HepG2 (cell line): ENCODE measurements around the gene SIRPA. TPM values are rescaled to one million over a fixed set of nuclear protein-coding genes. Genes with fewer than 3 reads are reported as not detected.
A peak's percentile ranks its signal among the peaks of the same experiment; 100 is the strongest.

Experiments
- AHDC1 ChIP-seq: sonication (generic); formaldehyde crosslinking; IDR thresholded peaks from 2 replicates; pipeline ENCODE4 v1.5.1; 2020; ENCODE audit warnings: mild to moderate bottlenecking, missing genetic modification reagents, borderline replicate concordance
- CC2D1A ChIP-seq: sonication (generic); formaldehyde crosslinking; IDR thresholded peaks from 2 replicates; pipeline ENCODE4 v1.8.1; 2023; ENCODE audit warnings: mild to moderate bottlenecking, missing genetic modification reagents
- GLI4 ChIP-seq: sonication (generic); formaldehyde crosslinking; IDR thresholded peaks from 2 replicates; pipeline ENCODE4 v1.5.1; 2020; ENCODE audit warnings: missing genetic modification reagents, mild to moderate bottlenecking, moderate library complexity, borderline replicate concordance
- HIVEP1 ChIP-seq: sonication (generic); formaldehyde crosslinking; IDR thresholded peaks from 2 replicates; pipeline ENCODE4 v1.4.0; 2020; ENCODE audit warnings: mild to moderate bottlenecking, missing genetic modification reagents
- HNF1B ChIP-seq: sonication (generic); formaldehyde crosslinking; IDR thresholded peaks from 2 replicates; pipeline ENCODE4 v1.5.1; 2020; ENCODE audit warnings: mild to moderate bottlenecking, moderate library complexity, missing genetic modification reagents
- HNF4A ChIP-seq: sonication (generic); formaldehyde crosslinking; IDR thresholded peaks from 2 replicates; pipeline ENCODE4 v1.4.0; 2020; ENCODE audit warnings: missing genetic modification reagents
- MIER2 ChIP-seq: IDR thresholded peaks from 2 replicates; pipeline ENCODE4 v1.6.1; 2016; ENCODE audit warnings: missing biosample characterization, missing genetic modification reagents
- MYPOP ChIP-seq: sonication (generic); formaldehyde crosslinking; IDR thresholded peaks from 2 replicates; pipeline ENCODE4 v1.8.1; 2023; ENCODE audit warnings: mild to moderate bottlenecking, moderate library complexity, missing genetic modification reagents
- PATZ1 ChIP-seq: sonication (generic); formaldehyde crosslinking; IDR thresholded peaks from 2 replicates; pipeline ENCODE4 v1.4.0; 2020; ENCODE audit warnings: missing genetic modification reagents
- PCBP2 ChIP-seq: fragments of 200-400 bp; formaldehyde crosslinking; optimal IDR thresholded peaks from 2 replicates; pipeline ENCODE3; 2018; ENCODE audit warnings: low read length, low read depth; ENCODE audit not compliant: poor library complexity, severe bottlenecking
- ZBTB7B ChIP-seq: sonication (generic); formaldehyde crosslinking; IDR thresholded peaks from 2 replicates; pipeline ENCODE4 v1.4.0; 2020; ENCODE audit warnings: missing genetic modification reagents
- ZNF180 ChIP-seq: sonication (generic); formaldehyde crosslinking; IDR thresholded peaks from 2 replicates; pipeline ENCODE4 v1.4.0; 2020; ENCODE audit warnings: low read depth, missing genetic modification reagents, borderline replicate concordance
- ZNF503 ChIP-seq: sonication (generic); formaldehyde crosslinking; IDR thresholded peaks from 2 replicates; pipeline ENCODE4 v1.4.0; 2020; ENCODE audit warnings: missing genetic modification reagents
- ZNF629 ChIP-seq: sonication (generic); formaldehyde crosslinking; conservative IDR thresholded peaks from 2 replicates; pipeline ENCODE4 v1.5.0; 2020; ENCODE audit warnings: missing genetic modification reagents
- ZNF788 ChIP-seq: sonication (generic); formaldehyde crosslinking; IDR thresholded peaks from 2 replicates; pipeline ENCODE4 v1.5.0; 2020; ENCODE audit warnings: mild to moderate bottlenecking, missing genetic modification reagents, borderline replicate concordance
- polyA plus RNA-seq, 8 experiments: library from polyadenylated mRNA; depleted of rRNA in 3 of 8; stranded (reverse) in 7 of 8; unstranded in 1 of 8; fragments of >200 nt; fragmentation: Illumina TruSeq in 4 of 8; extraction: Trizol in 4 of 8; gene quantifications; 2 replicates each; pipeline versions ENCODE4 v1.2.1 to v1.2.3, GENCODE V29; 2011 to 2016; ENCODE audit warnings: low read depth in 4 of 8, missing spikeins in 1 of 8, mixed read lengths in 1 of 8; ENCODE audit not compliant: insufficient read depth in 1 of 8
- total RNA-seq, 5 experiments: library from RNA; depleted of rRNA; stranded (reverse); fragments of >200 nt; fragmentation: Illumina TruSeq; extraction: Trizol; gene quantifications; 2 replicates each; pipeline ENCODE4 v1.2.3, GENCODE V29; 2016; ENCODE audit warnings: low read depth in 1 of 5

The SIRPA gene
- total and polyA plus RNA-seq, 2 of the 13 experiments (the other 11 are each of a cell fraction or from before 2014, with no cell fraction given), result 7.2 to 17.6 TPM

- TF ChIP-seq HNF1B (CRISPR knock-in tag) (no peak; the same call in 1 of the 2 replicates), PCBP2 (no peak), CC2D1A (CRISPR knock-in tag) (no peak), AHDC1 (CRISPR knock-in tag) (no peak), ZNF788 (CRISPR knock-in tag) (0 out of 2 replicates have a peak, but pooled peaks have one; percentile 35), HIVEP1 (CRISPR knock-in tag) (no peak), MIER2 (CRISPR knock-in tag) (no peak), HNF4A (CRISPR knock-in tag) (peak; percentile 96), GLI4 (no peak), ZNF629 (CRISPR knock-in tag) (no peak; the same call in 1 of the 2 replicates), MYPOP (CRISPR knock-in tag) (no peak), ZBTB7B (no peak), ZNF503 (CRISPR knock-in tag) (no peak), PATZ1 (CRISPR knock-in tag) (peak; percentile 70; the same call in 1 of the 2 replicates), ZNF180 (no peak)
These were observed 20.6 kb upstream of the SIRPA start (continued) for GRCh38 chr20:1874450-1875182.
